ENCODE results near the gene L3MBTL4.

Gene L3MBTL4

GRCh38 chr18:6363216-6363615 lies 51.5 kb downstream of the L3MBTL4 start:
- no peak for DNase-seq (ENCODE audit: low read depth)

GRCh38 chr18:6362559-6363129 lies 52.1 kb downstream of the L3MBTL4 start:
- DNase-seq (ENCODE audit: low read depth), result no peak

- no peak for DNase-seq (ENCODE audit: low read depth)
These were observed 57.0 kb downstream of the L3MBTL4 start for GRCh38 chr18:6357668-6358067.

GRCh38 chr18:6355789-6356589 lies 58.7 kb downstream of the L3MBTL4 start:
- DNase-seq (ENCODE audit: low read depth), result no peak

- DNase-seq (ENCODE audit: low read depth), result no peak
These were observed 62.4 kb downstream of the L3MBTL4 start for GRCh38 chr18:6352275-6352674.

GRCh38 chr18:6342990-6343389 lies 71.7 kb downstream of the L3MBTL4 start:
- no peak for DNase-seq (ENCODE audit: low read depth)

GRCh38 chr18:6341709-6342108 lies 73.0 kb downstream of the L3MBTL4 start:
- no peak for DNase-seq (ENCODE audit: low read depth)

- no peak for DNase-seq (ENCODE audit: low read depth)
These were observed 73.4 kb downstream of the L3MBTL4 start for GRCh38 chr18:6341303-6341702.

GRCh38 chr18:6340121-6340520 lies 74.6 kb downstream of the L3MBTL4 start:
- DNase-seq (ENCODE audit: low read depth), result no peak

- DNase-seq (ENCODE audit: low read depth), result no peak
These were observed 78.5 kb downstream of the L3MBTL4 start for GRCh38 chr18:6336239-6336638.

- DNase-seq (ENCODE audit: low read depth), result no peak
These were observed 80.7 kb downstream of the L3MBTL4 start for GRCh38 chr18:6333981-6334380.

- DNase-seq (ENCODE audit: low read depth), result no peak
These were observed 82.8 kb downstream of the L3MBTL4 start for GRCh38 chr18:6331872-6332271.

GRCh38 chr18:6330786-6331185 lies 83.9 kb downstream of the L3MBTL4 start:
- DNase-seq (ENCODE audit: low read depth), result no peak

GRCh38 chr18:6328621-6329010 lies 86.1 kb downstream of the L3MBTL4 start:
- no peak for DNase-seq (ENCODE audit: low read depth)

GRCh38 chr18:6327895-6328620 lies 86.7 kb downstream of the L3MBTL4 start:
- DNase-seq (ENCODE audit: low read depth), result no peak

GRCh38 chr18:6327485-6327884 lies 87.2 kb downstream of the L3MBTL4 start:
- no peak for DNase-seq (ENCODE audit: low read depth)

- no peak for DNase-seq (ENCODE audit: low read depth)
These were observed 88.1 kb downstream of the L3MBTL4 start for GRCh38 chr18:6326566-6326965.

- no peak for DNase-seq (ENCODE audit: low read depth)
These were observed 91.3 kb downstream of the L3MBTL4 start for GRCh38 chr18:6323319-6323889.

- DNase-seq (ENCODE audit: low read depth), result no peak
These were observed 99.0 kb downstream of the L3MBTL4 start for GRCh38 chr18:6315517-6316331.

GRCh38 chr18:6313415-6313814 lies 101.3 kb downstream of the L3MBTL4 start:
- DNase-seq (ENCODE audit: low read depth), result no peak

- DNase-seq (ENCODE audit: low read depth), result no peak
These were observed 103.1 kb downstream of the L3MBTL4 start for GRCh38 chr18:6311456-6312215.

All from fibroblast of the conjunctiva (primary cell).